Activated T-cell treated with anti-CD3 and anti-CD28 coated beads for 1 hour (primary cell): Measurements from ENCODE around the gene TTC24.
"Not testable (repeated sequence)": the region's sequence is repeated elsewhere in the genome, so short reads cannot be mapped to it uniquely, and the experiment has no call there.

Experiments used
- DNase-seq: peaks from one replicate; pipeline ENCODE4 v3.0.0-alpha.2; 2020; ENCODE audit warnings: low read depth

Gene TTC24

GRCh38 chr1:156579472-156579871 is at the start of gene TTC24:
TTC24 (plus strand) TSS chr1:156579723; CDS start chr1:156581365, 1,642 bp downstream.
- no peak for DNase-seq

DNA sequence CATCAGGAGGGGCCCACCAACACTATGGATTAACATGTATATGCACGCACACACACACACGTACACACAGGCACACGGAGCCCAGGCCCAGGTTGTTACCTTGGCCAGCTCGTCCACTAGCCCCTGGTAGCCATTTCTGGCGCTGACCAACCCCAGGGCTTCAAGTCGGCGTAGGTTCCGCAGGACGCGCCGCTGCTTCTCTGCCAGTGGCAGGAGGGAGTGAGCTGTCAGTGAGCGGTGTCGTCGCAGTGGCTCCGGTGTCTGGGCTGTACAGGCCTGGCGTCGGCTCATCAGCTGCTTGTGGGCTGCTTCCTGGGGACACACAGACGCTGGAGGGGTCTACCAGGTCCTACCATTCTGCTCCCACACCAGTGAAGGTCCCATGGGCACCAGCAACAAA is 49.5 kb upstream of the TTC24 start:
- no peak for DNase-seq

GRCh38 chr1:156532374-156532773 is 47.1 kb upstream of the TTC24 start:
- no peak for DNase-seq

GRCh38 chr1:156533568-156534220 is 45.8 kb upstream of the TTC24 start:
- no peak for DNase-seq

- no peak for DNase-seq
Observed at GRCh38 chr1:156534424-156535060, 45.0 kb upstream of the TTC24 start.

DNA sequence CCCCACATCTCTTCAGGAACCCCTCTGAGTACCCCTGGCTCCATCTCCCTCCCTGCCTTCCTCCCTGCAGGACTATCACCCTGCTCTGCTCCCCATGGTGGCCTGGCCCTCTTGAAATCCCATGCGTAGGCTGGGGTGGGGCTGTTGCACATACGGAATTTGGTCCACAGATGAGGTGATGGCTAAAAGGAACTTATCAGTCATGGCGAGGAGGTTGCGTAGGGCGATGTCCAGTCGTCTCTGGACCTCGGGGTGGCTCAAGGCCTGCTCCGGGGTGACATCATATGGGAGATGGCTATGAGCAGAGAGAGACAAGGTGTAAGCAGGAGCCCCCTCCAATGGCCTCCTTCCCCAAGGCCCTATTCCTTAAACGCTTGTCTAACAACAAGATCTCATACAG is 42.5 kb upstream of the TTC24 start:
- DNase-seq, result no peak

GRCh38 chr1:156538711-156539440 is 40.6 kb upstream of the TTC24 start:
- DNase-seq, result no peak

- DNase-seq, result no peak
Observed at GRCh38 chr1:156539818-156540355, 39.6 kb upstream of the TTC24 start.

DNA sequence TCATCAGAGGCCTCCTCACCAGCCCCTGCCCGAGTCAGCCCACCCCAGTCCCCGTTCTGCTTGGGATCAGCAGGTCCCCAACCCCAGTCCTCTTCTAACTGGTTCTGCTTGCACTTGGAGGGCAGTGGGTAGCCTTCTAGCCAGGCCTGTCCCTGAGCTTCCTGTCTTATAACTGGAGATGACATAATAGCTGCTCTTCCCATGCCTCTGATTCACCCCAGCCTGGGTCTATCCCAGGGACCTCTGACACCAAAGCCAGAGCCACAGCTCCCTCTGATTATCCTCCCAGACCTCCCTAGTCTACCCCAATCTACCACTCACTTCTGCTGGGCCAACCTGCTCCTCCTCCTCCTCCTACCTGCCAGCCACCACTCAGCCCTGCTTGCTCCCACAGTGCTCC is 38.6 kb upstream of the TTC24 start:
- no peak for DNase-seq

- no peak for DNase-seq
Observed at GRCh38 chr1:156543066-156543465, 36.5 kb upstream of the TTC24 start.

GRCh38 chr1:156544592-156545102 is 34.9 kb upstream of the TTC24 start:
- DNase-seq, result no peak

DNA sequence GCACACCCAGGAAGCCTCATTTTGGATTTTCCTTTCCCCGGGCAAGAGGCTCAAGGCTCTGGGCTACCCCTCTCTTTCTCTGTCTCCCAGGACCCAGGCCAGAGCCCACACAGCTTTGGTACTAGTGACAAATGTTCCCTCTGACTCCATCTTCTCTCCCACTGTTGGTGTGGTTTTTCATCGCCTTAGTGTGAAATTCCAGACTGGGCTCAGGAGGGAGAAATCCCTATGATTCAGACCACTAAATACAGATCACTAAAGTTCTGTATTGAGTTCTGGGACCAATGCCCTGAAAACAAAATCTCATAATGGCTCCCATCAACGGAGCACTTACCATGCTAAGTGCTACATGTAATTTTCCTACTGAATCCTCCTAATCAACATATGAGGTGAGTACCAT is 33.3 kb upstream of the TTC24 start:
- DNase-seq, result no peak

- no peak for DNase-seq
Observed at GRCh38 chr1:156547434-156547833, 32.1 kb upstream of the TTC24 start.

- no peak for DNase-seq
Observed at GRCh38 chr1:156547982-156548381, 31.5 kb upstream of the TTC24 start.

GRCh38 chr1:156549390-156549789 is 30.1 kb upstream of the TTC24 start:
- no peak for DNase-seq

- DNase-seq, result no peak
Observed at GRCh38 chr1:156549831-156550230, 29.7 kb upstream of the TTC24 start.

- DNase-seq, result no peak
Observed at GRCh38 chr1:156550346-156550745, 29.2 kb upstream of the TTC24 start.

- no peak for DNase-seq
Observed at GRCh38 chr1:156551066-156551643, 28.4 kb upstream of the TTC24 start.

GRCh38 chr1:156551869-156552268 is 27.7 kb upstream of the TTC24 start:
- DNase-seq, result no peak

- DNase-seq, result no peak
Observed at GRCh38 chr1:156552518-156552917, 27.0 kb upstream of the TTC24 start.

GRCh38 chr1:156552937-156553336 is 26.6 kb upstream of the TTC24 start:
- DNase-seq, result not testable (repeated sequence)

DNA sequence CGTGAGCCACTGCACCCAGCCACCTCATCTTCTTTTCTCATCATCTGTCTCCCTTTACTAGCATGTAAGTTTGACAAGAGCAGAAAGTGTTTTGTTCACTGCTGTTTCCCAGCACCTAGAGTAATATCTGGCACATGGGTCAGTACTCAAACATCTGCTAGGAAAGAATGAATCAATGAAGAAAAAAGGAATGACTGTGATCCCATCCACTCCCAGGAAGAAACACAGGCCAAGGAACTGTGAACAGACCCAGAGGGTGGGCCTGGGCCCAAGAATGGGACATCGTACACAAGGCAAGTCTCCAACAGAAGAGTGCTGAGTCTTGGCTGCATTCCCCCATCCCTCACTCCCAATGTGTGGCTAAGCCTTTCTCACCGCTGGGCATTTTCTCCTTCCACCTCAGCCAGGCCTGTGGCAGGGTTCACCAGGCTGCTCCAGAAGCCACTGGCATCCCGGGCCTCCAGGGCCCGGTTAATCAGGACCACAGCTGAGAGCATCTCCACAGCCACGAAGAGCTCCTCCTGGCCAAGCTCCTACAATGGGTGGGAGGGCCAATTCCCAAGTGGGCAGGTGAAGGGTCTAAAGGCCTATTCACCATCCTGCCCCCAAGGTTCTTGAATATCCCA is 25.6 kb upstream of the TTC24 start:
- no peak for DNase-seq
